Progenitor cell of endocrine pancreas (in vitro differentiated cells): ENCODE data around the gene STARD10. TPM values are rescaled to one million over a fixed set of nuclear protein-coding genes. Genes with fewer than 3 reads are reported as not detected.

Experiments
- DNase-seq: peaks from one replicate; pipeline ENCODE4 v3.0.0; 2021; ENCODE audit warnings: low spot score; ENCODE audit not compliant: unreplicated experiment
- H3K27ac Mint-ChIP-seq: 2 replicates; pipeline ENCODE4 v1.8.0; 2021; ENCODE audit warnings: mild to moderate bottlenecking, moderate library complexity, mixed read lengths
- H3K27me3 Mint-ChIP-seq: 2 replicates; pipeline ENCODE4 v1.8.0; 2021; ENCODE audit warnings: mixed read lengths
- H3K36me3 Mint-ChIP-seq: 2 replicates; pipeline ENCODE4 v1.8.0; 2022; ENCODE audit warnings: mixed read lengths; ENCODE audit not compliant: insufficient read depth
- H3K4me1 Mint-ChIP-seq: 2 replicates; pipeline ENCODE4 v1.8.0; 2021; ENCODE audit warnings: low read depth, mixed read lengths
- H3K4me3 Mint-ChIP-seq: 2 replicates; pipeline ENCODE4 v1.8.0; 2021; ENCODE audit warnings: low read depth, mild to moderate bottlenecking, moderate library complexity, mixed read lengths
- H3K9me3 Mint-ChIP-seq: 2 replicates; pipeline ENCODE4 v1.8.0; 2021; ENCODE audit warnings: low read depth, mixed read lengths
- CTCF ChIP-seq: fragments of 200-600 bp; sonication (generic); IDR thresholded peaks from one replicate; pipeline ENCODE4 v1.5.0; 2021; ENCODE audit warnings: antibody characterized with exemption, mild to moderate bottlenecking; ENCODE audit not compliant: unreplicated experiment
- total RNA-seq: library from RNA; stranded (reverse); gene quantifications from 2 replicates; pipeline ENCODE4 v1.2.1, GENCODE V29; 2021

The STARD10 gene
- total RNA-seq, 1 donor from 2014 or later = 212 TPM

GRCh38 chr11:72788241-72788640 is 5.6 kb downstream of the STARD10 start:
- no peak for TF ChIP-seq CTCF
- H3K9me3 Mint-ChIP-seq = no peaks in the 10 kb centered on the region
- no peak overlapping the region for H3K4me3 Mint-ChIP-seq

GRCh38 chr11:72787216-72788104 is 6.4 kb downstream of the STARD10 start:
- H3K27ac Mint-ChIP-seq = peak overlapping the region; percentile 99
- H3K4me3 Mint-ChIP-seq = peak overlapping the region; percentile 44
- H3K4me1 Mint-ChIP-seq = peaks cover 42% of the 10 kb centered on the region
- peak; percentile 50 for TF ChIP-seq CTCF
- DNase-seq = peak; percentile 47
- no peaks in the 10 kb centered on the region for H3K9me3 Mint-ChIP-seq
- H3K27me3 Mint-ChIP-seq = no peaks in the 10 kb centered on the region
- H3K36me3 Mint-ChIP-seq = no peaks in the 10 kb centered on the region

More at GRCh38 chr11:72788241-72788640, 5.6 kb downstream of the STARD10 start:
- H3K27me3 Mint-ChIP-seq = no peaks in the 10 kb centered on the region
- no peaks in the 10 kb centered on the region for H3K36me3 Mint-ChIP-seq
- no peak for DNase-seq
- peaks cover 34% of the 10 kb centered on the region for H3K4me1 Mint-ChIP-seq
- H3K27ac Mint-ChIP-seq = peak overlapping the region; percentile 99

GRCh38 chr11:72786305-72787215 is 7.3 kb downstream of the STARD10 start:
- H3K4me3 Mint-ChIP-seq = peak overlapping the region; percentile 33
- H3K9me3 Mint-ChIP-seq = no peaks in the 10 kb centered on the region
- TF ChIP-seq CTCF = no peak
- H3K27me3 Mint-ChIP-seq = no peaks in the 10 kb centered on the region
- DNase-seq = peak; percentile 60
- no peaks in the 10 kb centered on the region for H3K36me3 Mint-ChIP-seq
- peak overlapping the region; percentile 99 for H3K27ac Mint-ChIP-seq
- H3K4me1 Mint-ChIP-seq = peaks cover 48% of the 10 kb centered on the region

DNA sequence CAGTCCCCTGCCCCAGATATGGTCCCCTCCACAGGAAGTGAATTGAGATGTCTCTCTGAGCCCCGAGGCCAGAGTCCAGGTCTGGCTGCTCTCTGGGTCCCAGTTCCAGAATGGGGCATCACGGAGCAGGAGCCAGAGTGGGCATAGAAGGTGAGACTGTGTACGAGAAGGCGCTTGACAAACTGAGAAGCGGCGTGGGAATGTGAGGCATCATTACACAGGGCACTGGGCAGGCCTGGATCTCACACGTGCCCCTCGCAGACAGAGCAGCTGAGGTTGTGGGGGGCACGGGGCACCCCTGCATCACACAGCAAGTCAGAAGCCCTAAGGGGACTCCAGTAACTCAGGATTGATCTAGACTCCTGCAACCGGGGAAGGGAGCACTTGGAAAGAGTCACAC is 9.2 kb downstream of the STARD10 start:
- H3K9me3 Mint-ChIP-seq = no peaks in the 10 kb centered on the region
- no peaks in the 10 kb centered on the region for H3K27me3 Mint-ChIP-seq
- peaks cover 57% of the 10 kb centered on the region for H3K4me1 Mint-ChIP-seq
- H3K27ac Mint-ChIP-seq = peak overlapping the region; percentile 96
- H3K4me3 Mint-ChIP-seq = no peak overlapping the region
- TF ChIP-seq CTCF = no peak
- no peak for DNase-seq
- no peaks in the 10 kb centered on the region for H3K36me3 Mint-ChIP-seq
